G401 (cell line): ENCODE results near the gene GNG7. TPM values are rescaled to one million over a fixed set of nuclear protein-coding genes. Genes with fewer than 3 reads are reported as not detected.
A peak's percentile ranks its signal among the peaks of the same experiment; 100 is the strongest.
"Not testable (repeated sequence)": the region's sequence is repeated elsewhere in the genome, so short reads cannot be mapped to it uniquely, and the experiment has no call there.

ENCODE experiments used
- DNase-seq: peaks from one replicate; pipeline ENCODE4 v3.0.0-alpha.2; 2015; ENCODE audit warnings: low spot score
- in situ Hi-C: cut with HindIII; loops from 2 replicates; pipeline ENCODE4 v1.10.0; 2016; ENCODE audit warnings: low sequenced_read_pairs, mixed read lengths
- total RNA-seq: library from RNA; depleted of rRNA; stranded (reverse); fragments of >200 nt; shearing (Covaris generic); gene quantifications from 2 replicates; pipeline ENCODE4 v1.2.3, GENCODE V29; 2014

The GNG7 gene
- total RNA-seq, 1 experiment from 2014 or later: 9.2 TPM

DNA sequence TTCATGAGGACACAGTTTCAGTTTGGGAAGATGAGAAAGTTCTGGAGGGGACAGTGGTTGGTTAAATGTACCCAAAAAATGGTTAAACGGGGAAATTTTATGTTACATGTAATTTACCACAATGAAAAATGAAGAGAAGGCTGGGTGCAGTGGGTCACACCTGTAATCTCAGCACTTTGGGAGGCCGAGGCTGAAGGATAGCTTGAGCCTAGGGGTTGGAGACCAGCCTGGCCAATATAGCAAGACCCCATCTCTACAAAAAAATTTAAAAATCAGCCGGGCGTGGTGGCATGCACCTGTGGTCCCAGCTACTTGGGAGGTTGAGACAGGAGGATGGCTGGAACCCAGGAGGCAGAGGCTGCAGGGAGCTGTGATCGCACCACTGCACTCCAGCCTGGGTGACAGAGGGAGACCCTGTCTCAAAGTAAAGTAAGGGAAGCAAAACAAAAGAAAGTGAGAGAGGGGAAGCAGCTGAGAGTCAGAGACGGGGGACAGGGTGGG is 17.2 kb downstream of the GNG7 start:
- in situ Hi-C loops: no loop called here
- no peak for DNase-seq

DNA sequence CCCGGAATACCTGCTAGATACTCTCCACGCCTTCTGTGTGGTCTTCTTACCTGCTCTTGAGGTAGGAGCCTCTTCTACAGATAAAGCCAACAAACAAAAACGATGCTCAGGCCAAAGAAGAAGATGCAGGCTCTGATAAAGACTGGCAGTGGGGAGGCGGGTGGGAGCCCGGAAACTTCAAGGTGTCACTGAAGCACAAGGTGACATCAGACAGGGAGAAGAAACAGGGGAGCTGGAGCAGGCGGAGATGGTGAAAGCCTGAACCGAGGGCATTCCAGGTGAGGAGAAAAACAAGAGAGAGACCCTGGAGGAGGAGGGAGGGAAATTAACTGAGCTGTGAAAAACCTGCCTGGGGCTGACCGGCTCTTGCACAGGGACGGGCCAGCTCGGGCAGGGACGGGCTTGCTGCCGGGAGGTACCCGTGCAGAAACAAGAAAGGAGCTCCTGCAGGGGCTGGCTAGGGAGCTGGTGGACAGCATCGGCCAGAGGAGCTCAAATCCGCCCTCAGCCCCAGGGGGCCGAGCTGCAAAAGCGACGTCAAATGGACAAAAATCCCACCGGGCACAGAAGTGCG is 19.0 kb downstream of the GNG7 start:
- in situ Hi-C loops: no loop called here
- no peak for DNase-seq

DNA sequence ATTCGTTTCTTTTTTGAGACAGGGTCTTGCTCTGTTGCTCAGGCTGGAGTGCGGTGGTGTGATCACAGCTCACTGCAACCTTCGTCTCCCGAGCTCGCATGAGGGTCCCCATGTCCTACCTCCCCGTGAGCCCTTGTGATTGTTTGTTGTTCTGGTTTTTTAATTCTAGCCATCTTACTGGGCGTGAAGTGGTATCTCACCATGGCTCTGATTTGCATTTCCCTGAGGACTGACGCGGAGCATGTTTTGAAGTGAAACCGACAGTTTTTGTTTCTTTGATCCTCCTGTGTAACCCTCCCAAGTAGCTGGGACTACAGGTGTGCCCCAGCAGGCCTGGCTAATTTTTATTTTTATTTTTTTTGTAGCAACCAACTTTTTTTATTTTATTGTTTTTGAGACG is 21.7 kb downstream of the GNG7 start:
- in situ Hi-C loops: no loop called here
- DNase-seq: no peak

DNA sequence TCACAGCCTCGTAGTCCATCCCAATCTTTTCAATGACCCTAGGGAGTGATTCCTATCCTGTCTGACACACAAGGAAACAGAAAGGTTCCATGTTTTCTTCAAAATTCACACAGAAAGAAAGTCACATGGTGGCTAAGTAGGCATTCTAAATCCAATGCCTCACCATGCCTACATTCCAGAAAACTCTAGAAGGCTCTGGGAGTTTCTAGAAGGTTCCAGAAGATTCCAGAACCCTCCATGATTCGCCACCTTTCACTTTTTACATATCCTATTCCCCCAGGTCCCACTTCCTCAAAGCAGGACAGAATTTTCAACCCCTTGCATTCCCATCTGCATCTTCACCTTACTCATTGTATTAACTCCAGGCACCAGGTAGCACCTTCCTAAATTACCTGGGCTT is 23.1 kb downstream of the GNG7 start:
- in situ Hi-C loops: no loop called here
- DNase-seq: no peak

DNA sequence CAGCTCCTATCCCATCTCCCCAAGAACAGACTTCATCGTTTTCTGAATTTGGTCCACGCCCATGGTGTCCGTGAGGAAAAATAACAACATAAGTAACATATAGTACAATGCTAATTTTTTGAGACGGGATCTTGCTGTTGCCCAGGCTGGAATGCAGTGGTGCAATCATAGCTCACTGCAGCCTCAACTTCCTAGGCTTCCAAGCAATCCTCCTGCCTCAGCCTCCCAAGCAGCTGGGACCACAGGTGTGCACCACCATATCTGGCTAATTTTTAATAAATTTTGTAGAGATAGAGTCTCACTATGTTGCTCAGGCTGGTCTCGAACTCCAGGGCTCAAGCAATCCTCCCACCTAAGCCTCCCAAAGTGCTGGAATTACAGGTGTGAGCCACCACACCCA is 23.5 kb downstream of the GNG7 start:
- not testable (repeated sequence) for DNase-seq

DNA sequence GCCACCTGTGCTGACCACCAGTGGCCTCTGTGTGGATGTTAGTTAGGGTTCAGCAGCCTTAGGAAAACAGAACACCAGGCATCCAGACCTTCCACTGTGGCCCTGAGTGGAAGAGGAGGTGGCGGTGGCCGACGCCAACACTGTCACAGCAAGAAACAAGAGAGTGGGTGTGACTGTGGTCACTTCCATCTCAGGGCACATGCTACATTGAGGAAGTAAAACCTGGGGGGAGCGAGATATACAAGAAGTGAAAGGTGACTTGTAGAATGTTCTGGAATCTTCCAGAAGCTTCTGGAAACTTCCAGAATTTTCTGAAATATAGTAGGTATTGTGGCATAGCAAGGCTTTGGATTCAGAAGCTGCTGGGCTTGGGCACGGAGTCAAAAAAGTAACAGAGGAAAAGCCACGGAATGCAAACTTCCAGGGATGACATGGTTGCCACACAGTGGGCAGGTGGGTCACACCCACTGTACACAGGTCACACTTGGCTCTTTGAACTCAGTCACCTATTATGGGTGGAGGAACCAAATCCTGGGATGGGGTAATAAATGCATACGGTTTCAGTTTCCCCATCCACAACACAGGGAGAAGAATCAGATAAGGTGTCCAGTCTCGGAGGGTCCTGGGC is 24.3 kb downstream of the GNG7 start:
- no peak for DNase-seq
- in situ Hi-C loops: no loop called here

More for the DNA sequence above, 23.5 kb downstream of the GNG7 start:
- in situ Hi-C loops: not testable (repeated sequence)

DNA sequence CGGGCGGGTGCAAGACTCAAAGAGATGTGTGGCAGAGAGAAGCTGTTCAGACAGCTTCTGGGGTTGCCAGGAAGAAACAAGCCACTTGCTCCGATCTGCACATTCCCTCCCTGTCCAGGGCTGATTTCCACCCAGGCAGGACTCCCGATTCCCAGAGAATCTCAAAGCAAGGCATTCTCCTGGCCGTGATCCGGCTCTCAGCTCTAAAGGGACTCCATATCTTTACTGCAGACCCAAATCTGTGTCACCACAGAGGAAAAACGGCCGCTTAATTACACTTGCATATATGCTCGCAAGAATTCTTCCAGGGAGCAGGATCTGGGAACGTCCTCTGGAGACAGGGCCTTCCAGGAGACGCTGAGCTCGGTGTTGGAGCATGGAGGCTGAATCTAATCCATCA is 25.7 kb downstream of the GNG7 start:
- DNase-seq: no peak
- in situ Hi-C loops: no loop called here

DNA sequence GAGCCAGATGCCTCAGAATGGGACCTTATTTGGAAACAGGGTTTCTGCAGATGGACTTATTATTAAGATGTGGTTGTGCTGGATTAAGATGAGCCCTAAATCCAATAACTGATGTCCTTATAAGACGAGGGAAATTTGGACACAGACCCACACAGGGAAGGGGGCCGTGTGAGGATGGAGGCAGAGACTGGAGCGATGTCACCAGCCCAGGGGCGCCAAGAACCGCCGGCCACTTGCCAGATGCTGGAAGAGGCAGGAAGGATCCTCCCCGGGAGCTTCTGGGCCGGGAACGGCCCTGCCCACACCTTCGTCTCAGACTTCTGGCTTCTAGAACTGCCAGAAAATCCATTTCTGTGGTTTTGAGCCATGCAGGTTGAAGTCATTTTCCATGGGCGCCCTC is 26.6 kb downstream of the GNG7 start:
- in situ Hi-C loops: no loop called here
- DNase-seq: no peak

DNA sequence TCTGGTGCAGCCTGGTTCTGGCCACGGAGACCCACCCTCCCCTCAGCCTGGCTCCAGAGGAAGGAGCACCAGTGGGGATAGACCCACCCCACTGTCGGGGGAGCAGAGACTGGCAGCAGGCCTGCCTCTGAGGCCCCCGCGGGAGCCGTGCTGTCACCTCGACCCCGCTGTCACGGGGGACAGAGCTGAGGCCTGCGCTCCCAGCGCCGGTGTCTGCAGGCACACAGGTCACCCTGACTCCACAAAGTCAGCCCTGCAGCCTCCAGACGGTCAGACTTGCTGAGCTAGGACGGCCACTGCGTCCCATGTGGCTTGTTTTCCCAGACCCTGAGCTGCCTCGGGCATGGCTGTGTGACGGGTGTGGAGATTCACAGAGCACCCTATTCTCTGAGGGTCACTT is 32.3 kb downstream of the GNG7 start:
- DNase-seq: no peak
- in situ Hi-C loops: no loop called here

DNA sequence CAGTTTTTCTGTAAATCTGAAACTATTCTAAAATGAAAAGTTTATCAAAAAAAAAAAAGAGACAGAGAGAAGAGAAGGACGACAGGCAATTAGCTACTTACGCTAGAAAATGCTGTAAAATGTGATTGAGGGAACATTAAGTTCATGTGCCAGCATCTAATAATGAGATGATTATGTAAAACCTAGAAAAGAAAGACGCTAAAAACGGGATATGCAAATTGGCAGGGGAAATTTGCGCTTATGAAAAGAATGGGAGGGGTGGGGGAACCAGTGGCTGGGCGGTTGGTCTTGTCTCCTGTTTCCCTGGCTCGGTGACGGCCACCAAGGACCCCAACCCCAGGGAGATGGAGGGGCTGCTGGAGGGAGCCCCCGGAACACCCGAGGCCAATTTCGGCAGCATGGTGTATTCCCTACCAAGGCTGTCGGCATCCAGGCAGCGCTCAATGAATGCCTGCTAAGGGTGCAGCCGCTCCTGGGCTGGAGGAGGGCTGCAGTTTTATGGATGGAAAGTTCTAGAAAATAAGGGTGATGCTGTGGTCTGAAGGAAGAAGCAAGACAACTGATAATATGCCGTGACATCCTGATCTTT is 34.2 kb downstream of the GNG7 start:
- DNase-seq: no peak
- in situ Hi-C loops: no loop called here

DNA sequence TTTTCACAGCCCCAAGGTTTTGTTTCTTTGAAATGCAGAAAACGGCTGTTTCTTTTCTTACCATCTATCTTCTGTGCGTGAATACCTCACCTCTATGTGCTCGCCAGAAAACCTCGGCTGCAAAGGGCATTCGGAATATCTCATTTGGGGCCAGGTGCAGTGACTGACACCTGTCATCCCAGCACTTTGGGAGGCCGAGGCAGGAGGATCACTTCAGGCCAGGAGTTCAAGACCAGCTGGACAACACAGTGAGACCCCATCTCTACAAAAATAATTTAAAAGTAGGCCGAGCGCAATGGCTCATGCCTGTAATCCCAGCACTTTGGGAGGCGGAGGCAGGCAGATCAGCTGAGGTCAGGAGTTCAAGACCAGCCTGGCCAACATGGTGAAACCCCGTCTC is 35.1 kb downstream of the GNG7 start:
- in situ Hi-C loops: not testable (repeated sequence)

DNA sequence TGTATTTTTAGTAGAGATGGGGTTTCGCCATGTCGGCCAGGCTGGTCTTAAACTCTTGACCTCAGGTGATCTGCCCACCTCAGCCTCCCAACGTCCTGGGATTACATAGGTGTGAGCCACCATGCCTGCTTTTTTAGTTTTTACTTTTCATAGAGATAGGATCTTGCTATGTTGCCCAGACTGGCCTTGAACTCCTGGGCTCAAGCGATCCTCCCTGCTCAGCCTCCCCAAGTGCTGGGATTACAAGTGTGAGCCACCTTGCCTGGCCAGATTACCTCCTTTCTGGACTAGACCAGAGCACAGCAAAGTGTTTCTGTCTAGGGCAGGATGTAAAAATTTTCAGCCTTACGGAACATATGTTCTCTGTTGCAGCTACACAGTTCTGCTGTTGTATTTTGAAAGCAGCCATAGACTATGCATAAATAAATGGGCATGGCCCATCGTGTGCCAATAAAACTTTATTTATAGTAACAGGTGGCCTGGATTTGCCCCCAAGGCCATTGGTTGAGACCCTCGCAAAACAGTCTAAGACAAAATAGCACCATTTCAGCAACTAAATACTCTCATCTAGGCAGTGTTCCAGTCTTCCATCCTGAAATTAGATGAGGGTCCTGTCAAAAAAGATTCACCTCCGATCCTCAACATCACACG is 36.0 kb downstream of the GNG7 start:
- in situ Hi-C loops: no loop called here
- no peak for DNase-seq

More for the DNA sequence above, 35.1 kb downstream of the GNG7 start:
- not testable (repeated sequence) for DNase-seq

DNA sequence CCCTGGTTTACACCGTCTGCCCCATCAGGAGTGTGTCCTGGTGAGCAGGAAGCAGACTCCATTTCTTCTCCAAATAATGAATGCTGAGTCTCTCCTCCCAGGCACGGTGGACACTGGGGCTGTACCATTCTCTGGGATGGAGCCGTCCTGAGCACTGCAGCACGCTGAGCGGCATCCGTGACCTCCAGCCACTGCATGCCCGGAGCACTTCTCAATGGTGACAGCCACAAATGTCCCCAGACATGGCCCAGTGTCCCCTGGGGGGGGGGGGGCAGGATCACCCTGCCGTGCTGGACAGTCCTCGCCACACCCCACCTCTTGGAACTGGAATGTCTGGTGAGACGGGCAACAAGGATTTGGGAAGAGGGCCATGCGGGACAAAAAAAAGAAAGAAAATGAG is 37.4 kb downstream of the GNG7 start:
- in situ Hi-C loops: no loop called here
- no peak for DNase-seq

DNA sequence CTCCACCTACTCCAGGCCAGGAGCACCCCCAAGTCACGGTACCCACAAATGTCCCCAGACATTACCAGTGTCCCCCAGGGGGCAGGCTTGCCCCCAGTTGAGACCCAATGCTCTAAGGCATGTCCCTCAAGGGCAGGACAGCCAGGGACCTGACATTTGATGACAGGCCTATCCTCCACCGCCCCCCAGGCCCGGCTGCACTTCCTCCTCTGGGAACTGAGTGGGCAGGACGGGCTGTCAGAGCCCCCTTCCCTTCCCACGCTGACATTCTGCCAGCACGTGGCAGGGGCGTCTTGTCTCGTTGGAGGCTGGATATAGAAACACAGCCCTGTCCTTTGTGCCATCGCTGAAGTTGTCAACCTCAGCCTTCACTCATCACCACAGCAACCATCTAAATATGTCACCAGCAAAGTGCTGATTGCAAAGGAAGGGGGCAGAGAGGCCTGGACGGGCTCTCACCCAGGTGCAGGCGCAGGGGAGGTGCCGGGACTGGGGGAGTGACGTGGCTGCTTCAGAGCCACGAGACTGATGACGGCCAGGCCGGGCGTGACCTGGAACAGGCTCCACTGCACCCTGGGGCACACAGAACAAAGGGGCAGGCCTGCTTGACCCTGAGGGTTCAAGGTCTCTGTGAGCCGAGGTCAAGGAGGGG is 38.4 kb downstream of the GNG7 start:
- in situ Hi-C loops: loop anchor here (5.0 kb wide), 1 partner anchor 33 kb away; no protein-coding TSS in a partner anchor
- no peak for DNase-seq

DNA sequence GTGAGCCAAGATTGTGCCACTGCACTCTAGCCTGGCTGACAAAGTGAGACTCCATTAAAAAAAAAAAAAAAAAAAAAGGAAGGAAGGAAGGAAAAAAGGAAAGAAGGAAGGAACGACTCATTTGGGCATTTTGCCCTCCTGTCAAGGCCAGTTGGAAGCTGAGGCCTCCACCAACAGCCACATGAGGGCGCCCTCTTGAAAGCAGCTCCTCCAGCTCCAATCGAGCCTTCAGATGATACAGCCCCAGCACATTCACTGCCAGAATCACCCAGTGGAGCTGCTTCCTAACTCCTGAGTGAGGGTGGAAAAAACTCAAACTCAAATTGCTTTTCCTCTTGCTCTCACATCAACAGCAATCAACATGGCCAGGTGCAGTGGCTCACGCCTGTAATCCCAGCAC is 40.9 kb downstream of the GNG7 start:
- in situ Hi-C loops: loop anchor here (5.0 kb wide), 1 partner anchor 36 kb away; no protein-coding TSS in a partner anchor
- DNase-seq: no peak

DNA sequence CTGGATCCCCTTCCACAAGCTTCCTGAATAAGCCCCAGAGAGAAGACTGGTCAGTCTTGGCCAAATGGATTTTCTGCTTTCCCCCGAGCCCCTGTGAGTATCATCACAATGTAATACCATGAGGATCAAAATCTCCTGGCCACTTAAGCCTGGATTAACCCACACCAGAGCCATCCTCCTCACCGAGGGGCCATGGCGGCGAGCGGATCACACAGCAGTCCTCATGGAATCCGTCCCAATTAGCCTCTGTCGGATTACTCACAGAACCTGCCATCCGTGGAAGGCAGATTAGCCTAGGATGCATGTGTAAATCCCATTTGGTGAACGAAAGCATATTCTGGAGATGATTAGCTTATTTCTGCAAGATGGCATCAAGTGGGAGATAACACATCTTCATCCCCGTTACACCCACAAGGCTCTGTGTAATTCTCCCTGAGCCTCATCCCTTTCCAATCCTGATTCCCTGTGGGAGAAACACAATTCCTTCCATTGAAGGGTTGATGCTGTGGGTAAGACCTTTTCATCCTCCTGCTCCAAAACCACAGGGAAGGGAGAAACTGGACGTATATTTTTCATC is 42.5 kb downstream of the GNG7 start:
- DNase-seq: no peak
- in situ Hi-C loops: loop anchor here (5.0 kb wide), 1 partner anchor 37 kb away; no protein-coding TSS in a partner anchor

DNA sequence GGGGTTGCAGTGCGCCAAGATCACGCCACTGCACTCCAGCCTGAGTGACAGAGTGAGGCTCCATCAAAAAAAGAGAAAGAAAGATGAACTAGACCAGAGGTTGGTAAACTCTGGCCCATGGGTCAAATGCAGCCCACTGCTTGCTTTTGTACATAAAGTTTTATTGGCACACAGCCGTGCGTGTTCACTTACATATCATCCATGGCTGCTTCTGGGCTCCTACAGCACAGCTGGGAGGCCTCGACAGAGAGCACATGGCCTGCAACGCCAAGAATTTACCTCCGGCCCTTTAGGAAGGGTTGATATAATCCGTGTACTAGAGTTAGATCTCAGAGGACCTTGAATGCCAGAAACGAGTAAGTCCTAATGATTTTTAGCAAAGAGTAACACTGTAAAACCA is 46.0 kb downstream of the GNG7 start:
- in situ Hi-C loops: no loop called here
- DNase-seq: no peak

DNA sequence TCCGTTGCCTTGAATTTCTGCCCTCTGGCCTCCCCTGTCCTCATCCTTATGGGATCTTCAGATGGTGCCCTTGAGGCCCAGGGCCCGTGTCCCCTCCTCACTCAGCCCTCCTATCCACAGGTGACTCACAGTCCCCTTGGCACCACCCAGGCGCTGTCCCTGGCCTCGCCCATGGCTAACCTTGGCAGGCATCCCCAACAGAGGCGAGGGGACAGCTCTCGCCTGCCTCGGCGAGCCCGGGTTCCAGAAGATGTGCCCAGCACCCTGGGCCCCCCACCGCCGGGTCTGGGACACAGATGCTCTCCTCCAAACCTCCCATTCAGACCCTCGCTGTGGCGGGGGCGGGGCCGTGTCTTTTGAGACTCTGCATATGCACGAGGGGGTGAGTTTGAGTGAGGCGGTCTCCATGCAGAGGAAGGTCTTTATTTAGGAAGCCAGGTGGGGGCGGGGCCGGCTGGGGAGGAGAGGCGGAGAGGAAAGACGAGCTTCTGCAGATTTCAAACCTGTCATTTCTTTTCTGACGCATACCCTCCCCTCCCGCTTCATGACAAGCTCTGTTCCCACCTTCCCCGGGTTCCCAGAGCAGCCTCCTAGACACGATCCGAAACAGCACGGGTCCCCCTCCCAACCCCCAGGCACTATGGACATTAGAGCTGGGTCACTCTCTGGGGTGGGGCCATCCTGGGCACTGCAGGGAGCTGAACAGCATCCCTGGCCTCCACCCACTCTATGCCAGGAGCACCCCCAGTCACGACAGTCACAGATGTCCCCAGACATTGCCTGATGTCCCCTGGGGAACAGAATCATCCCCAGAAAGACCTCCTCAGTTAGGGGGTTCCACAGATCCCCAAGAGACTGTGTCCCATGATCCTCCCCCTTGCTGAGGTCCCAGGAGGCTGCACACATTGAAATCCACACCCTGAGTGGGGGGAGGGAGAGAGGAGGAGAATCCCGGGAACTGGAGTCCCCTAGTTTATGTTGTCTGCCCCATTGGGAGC is 48.5 kb downstream of the GNG7 start:
- peak; percentile 27 for DNase-seq
- in situ Hi-C loops: no loop called here
